ENCODE measurements around the gene SATB1.
"Not testable (repeated sequence)": the region's sequence is repeated elsewhere in the genome, so short reads cannot be mapped to it uniquely, and the experiment has no call there.

The SATB1 gene

DNA sequence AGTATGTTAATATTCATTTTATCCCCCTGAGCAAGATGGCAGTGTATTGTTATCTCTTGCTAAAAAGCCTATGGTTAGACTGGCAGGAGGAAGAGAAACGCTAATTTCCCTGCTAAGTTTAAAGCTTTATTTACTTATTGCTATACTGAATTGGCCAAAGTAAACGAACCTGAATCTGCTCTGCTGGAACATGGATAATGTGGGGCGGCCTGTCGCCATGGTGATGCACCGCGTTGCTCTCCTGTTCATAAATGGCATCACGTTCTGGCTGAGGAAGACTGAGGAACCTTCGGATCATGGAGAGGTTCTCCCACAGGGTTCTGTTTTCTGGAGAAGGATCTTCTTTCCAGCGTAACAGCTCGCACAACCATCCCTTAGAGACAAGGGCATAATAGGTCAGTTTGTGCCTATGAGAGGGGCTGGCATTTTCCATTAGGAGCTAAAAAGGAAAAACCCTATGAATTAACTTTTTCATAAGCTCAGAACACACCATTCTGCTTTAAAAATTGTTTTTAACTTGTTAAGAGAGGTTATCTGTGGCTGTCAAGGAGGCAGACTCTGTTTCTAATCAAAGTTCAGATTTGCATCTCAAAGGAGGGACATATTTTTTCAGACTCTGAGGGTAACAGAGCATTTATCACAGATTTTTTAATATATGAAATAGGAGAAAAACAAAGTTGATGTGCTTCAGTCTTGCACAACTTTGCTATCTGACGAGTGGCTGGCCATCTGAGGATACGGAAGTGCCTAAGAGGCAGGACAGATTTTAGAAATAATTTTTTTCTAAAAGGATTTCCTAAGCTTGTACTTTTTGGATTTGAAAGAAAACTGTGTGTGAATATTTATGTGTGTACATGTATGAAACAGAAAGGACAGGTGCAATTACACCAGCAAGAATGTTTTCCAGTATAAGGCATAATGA lies 73.1 kb downstream of the SATB1 start:
- DNase-seq (ENCODE audit: low spot score), result no peak

DNA sequence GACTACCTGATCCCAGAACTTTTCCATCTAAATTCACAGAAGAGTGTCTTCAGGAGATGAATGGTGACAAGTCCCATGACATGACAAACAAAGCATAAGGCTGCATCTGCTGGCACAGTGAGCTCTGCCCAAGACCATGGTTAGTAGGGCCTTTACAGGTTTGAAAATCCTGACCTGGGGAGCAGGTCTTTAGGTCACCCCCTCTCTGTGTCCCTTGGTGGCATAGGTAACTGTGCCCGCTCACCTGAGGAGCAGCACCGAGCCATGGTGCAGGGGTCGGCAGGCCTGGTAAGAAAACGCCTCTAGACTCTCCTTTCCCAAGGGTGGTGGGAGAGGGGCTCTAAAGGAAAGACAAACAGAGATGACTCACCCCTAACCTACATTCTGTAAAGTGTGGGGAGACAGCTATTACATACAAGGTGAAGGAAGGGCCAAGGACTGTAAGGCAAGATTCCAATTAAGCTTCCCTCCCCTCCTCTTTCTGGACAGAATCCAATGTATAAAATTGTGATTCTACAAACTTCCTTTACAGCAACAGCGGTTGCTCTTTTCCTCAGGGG lies 74.0 kb downstream of the SATB1 start:
- no peak for DNase-seq (ENCODE audit: low spot score)

DNA sequence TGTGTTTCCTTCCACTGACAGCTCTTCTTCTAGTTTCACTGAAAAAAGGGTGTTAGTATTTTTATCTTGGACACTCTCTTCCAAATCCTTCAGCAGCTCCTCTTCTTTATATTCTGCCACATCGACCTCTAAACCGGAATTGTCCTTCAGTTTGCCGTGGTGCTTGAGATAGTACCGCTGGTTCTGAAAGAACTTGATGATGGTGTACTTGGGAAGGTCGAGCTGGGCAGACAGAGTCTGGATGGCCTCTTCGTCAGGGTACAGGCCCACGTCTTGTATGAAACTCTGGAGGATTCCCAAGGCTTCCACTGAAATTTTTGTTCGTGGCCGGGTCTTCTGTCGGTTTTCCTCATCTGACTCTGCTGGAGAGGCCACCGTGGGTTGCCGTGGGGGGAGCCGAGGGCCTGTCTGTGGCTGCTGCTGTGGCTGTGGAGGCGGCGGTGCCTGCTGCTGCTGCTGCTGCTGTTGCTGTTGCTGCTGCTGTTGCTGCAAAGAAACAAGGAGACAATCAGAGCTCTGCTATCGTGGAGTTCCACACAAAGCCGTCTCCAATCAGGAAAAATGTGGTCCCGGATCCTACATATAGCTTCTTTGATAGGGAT lies 75.8 kb downstream of the SATB1 start:
- DNase-seq (ENCODE audit: low spot score), result no peak

DNA sequence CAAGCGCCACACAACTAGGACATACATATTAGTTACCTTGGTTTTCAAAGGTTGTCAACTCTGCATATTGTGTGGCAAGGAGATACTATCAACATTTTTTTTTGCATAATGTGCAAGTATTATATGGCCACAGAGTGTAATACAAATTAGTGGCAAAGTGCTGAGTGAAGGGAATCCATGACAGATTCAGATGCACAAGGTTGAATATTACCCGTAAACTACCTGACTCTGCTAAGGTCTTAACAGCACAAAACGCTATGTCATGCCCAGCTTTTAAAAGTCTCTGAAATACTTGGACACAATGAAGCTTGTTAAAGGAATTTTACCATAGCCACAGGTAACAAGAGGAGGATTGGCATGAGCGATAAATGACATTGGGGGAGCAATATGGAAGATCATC lies 79.0 kb downstream of the SATB1 start:
- DNase-seq (ENCODE audit: low spot score), result no peak

DNA sequence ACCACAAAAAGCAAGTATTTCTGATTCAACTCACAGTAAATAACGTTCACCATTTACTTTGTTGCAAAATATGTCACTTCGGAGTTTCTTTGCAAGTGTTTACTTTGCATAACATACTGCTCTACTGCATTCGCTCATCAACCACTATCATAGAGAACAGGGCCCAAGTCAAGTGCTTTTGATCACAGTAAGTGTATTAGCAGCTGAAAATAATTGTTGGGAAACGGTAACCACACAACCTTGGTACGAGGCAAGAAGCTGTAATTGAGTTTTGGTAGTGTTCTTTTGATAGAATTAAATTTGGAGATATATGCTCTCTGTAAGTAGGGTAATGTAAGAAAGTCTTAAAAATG lies 80.1 kb downstream of the SATB1 start:
- no peak for DNase-seq (ENCODE audit: low spot score)

DNA sequence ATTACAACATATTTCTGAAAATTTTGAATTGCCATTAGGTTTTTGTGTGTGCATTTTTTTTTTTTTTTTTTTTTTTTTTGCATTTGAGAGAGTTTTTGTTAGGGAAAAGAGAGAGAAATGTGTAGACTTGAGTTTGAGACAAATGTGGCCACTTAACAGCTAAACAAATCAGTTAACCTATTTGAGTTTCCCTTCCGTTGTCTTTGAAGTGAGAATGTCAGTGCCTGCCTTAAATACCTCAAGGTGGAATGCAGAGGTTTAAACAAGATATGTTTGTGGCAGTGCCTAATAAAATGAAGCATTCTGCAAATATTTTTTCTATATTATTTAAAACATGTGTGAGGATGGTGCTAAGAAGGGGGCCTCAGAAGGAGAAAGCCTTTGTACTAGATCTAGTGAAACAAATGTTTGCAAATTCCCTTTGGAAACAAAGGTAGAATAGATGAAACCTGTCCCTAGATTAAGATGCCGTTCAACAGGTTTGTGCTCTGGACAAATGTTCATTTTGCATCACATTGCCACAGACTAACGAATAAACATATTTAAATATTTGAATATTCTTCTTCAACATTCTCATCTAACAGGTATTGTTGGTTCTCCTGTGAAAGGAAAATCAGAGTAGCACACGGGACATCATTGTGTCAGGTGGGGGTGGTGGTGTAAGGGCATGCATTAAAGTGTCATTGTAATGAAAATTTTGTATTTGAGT lies 80.7 kb downstream of the SATB1 start:
- DNase-seq (ENCODE audit: low spot score), result no peak

DNA sequence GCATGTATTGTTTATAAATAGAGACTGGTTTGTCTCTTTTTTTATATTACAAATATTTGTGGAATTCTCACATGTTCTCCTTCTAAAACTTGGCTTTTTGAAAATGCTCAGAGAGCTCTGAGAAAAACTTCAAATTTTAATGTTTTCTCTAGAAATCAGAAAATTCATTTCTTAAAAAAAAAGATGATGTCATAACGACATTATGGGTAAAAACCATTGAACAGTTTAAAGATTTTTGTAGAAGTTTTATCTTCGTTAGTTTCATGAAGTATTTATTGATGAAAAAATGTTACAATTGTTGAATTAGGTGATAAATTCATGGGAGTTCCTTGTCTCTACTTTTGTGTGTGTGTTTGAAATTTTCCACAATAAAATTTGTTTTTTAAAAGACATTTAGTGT lies 81.3 kb downstream of the SATB1 start:
- DNase-seq (ENCODE audit: low spot score), result no peak

DNA sequence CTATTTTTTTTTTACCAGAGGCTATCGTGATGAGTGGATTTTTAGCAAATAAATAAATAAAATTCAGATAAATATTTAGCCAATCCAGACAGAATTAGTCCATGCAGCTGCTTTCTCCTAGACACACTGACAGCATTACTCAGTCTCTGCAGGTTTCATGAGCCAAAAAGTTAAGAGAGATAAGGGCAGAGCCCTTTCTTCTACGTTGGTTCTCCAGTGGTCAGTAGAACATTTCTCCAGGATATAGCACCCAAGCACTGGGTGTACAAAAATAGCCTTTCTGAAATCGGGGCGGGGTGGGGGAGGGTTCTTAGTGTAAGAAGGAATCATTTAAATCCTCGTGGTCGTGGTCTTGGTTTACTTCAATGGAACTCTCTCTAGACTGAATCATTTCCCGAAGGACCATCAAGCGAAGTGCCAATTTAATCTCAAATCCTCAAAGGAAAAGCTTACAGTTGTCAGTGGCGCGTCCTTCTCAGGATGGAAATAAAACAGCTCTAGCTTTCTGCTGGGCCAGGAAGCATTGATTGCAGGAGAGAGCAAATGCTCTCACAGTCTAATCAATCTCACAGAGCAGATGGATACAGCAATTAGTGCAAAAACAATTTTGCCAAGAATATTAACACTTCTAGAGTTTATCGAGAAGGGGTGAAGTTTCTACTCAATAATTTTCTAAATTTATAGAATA lies 86.2 kb downstream of the SATB1 start:
- no peak for DNase-seq (ENCODE audit: low spot score)

DNA sequence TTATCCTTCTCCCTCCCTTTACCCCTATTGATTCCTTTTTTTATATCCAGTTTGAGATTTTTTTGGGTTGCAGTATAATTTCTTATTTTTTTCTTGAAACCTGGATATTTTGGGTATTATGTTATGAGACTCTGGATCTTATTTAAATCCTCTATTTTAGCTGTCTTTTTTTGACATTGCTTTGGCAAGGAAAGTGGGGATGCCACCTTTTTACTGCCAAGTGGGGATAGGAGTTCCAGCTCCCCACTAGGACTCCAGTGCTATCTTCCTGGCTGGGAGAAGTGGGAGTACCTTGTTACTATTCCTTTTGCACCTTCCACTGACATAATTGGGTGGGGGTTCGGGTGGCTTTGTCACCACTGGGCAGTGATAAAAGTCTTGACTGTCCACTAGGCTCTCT lies 87.9 kb downstream of the SATB1 start:
- DNase-seq (ENCODE audit: low spot score), result no peak

DNA sequence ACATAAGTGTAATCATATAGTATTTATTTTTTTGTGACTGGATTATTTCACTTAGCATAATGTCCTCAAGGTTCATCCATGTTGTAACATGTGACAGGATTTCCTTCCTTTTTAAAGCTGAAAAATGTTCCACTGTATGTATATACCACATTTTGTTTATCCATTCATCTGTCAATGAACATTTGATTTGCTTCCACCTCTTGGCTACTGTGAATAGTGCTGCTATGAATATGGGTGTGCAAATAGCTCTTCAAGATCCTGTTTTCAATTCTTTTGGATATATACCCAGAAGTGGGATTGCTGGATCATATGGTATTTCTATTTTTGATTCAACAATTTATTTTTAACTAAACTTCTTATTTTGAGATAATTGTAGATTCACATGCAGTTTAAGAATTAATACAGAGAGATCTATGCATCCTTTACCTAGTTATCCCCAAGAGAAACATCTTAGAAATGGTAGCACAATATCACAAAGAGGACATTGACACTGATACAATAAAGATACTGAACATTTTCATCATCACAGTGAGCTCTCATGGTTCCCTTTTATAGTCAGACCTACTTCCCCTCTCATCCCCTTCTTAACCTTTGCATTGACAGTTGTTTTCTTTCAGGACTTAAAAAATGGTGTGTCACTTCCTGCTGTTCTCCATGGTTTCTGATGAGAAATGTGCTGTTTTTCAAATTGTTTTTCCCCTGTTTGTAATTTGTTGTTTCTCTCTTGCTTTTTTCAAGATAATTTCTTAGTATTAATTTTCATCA lies 90.1 kb downstream of the SATB1 start:
- no peak for DNase-seq (ENCODE audit: low spot score)

DNA sequence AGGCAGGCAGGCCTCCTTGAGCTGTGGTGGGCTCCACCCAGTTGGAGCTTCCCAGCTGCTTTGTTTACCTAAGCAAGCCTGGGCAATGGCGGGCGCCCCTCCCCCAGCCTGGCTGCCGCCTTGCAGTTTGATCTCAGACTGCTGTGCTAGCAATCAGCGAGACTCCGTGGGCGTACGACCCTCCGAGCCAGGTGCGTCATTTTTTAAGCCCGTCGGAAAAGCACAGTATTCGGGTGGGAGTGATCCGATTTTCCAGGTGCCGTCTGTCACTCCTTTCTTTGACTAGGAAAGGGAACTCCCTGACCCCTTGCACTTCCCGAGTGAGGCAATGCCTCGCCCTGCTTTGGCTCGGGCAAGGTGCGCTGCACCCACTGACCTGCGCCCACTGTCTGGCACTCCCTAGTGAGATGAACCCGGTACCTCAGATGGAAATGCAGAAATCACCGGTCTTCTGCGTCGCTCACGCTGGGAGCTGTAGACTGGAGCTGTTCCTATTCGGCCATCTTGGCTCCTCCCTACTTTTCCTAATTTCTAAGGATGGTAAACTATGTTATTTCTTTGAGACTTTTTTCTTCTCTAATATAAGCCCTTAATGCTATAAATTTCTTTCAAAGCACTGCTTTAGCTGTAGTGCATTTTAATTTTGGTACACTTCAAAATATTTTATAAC lies 94.2 kb downstream of the SATB1 start:
- not testable (repeated sequence) for DNase-seq (ENCODE audit: low spot score)

DNA sequence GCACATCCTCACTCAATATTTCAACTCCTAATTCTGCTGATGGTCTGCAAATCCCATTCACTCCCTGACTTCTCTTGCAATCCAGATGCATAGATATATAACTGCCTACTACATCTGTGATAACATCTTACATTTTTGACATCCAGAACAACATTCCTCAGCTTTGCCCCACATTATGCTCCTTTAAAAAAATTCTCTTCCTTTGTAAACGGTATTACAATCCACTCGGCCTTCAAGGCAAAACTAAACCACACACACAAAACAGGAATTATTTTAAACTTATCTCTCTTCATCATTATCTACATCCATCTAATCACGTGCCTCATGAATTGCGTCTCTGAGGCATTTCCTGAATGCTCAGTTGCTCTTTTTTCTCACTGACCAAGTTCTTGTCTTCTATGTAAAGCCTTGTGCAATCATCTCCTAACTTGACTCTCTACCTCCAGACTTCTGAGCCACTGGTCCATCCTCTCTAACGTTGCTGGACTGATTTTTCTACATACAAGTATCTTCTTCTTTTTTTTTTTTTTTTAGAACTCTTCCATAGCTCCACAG lies 117.0 kb downstream of the SATB1 start:
- DNase-seq (ENCODE audit: low spot score), result no peak

DNA sequence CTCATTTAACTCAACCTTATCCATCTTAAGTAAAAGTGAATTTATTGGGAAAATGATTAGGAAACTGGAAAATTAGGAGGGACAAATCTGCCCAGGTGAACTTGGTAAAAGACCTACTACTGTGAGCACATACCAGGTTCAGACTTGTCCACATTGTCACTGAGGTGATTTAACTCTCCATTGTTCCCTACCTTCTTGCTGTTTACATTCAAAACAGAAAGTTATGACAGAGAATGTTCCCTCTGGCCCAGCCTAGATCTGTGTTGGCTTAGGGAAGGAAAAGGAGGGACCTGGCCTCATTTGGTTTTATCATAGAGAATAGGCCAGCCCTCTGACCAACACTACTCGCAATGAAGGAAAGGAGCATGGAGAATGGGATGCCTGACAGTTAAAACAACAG lies 117.6 kb downstream of the SATB1 start:
- DNase-seq (ENCODE audit: low spot score), result no peak

DNA sequence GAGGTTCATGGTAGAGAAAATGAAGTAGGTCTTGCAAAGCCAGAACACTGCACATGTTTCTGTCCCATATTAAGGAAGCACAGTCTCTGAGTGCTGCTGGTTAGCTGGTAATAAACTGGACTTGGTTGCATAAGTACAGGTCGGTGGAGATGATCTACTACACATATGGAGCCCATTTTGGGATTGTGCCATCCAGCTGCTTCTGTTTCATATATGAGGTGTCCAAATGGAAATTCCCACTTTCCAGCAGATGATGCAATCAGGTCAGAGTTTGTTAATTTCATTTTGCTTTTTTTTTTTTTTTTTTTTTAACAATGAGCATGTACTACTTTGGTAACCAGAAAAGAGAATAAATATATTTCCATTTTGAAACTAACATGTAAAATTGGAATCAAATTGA lies 122.6 kb downstream of the SATB1 start:
- no peak for DNase-seq (ENCODE audit: low spot score)

DNA sequence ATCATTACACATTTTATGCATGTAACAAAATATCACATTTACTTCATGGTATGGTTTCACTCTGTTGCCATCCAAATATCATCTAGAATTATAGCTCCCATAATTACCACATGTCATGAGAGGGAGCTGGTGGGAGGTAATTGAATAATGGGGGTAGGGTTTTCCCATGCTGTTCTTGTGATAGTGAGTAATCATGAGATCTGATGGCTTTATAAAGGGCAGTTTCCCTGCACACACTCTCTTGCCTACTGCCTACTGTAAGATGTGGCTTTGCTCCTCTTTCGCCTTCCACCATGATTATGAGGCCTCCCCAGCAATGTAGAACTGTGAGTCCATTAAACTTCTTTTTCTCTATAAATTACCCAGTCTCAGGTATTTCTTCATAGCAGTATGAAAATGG lies 123.4 kb downstream of the SATB1 start:
- DNase-seq (ENCODE audit: low spot score), result no peak

DNA sequence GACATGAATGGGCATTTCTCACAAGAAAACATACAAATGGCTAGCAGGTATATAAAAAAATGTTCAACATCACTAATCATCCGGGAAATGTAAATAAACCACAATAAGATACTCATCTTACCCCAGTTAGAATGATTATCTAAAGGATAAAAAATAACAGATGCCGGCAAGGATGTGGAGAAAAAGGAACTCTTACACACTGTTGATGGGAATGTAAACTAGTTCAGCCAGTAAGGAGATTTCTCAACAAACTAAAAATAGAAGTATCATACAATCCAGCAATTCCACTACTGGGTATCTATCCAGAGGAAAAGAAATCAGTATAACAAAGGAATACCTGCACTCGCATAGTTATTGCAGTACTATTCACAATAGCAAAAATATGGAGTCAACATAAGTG lies 124.2 kb downstream of the SATB1 start:
- no peak for DNase-seq (ENCODE audit: low spot score)

DNA sequence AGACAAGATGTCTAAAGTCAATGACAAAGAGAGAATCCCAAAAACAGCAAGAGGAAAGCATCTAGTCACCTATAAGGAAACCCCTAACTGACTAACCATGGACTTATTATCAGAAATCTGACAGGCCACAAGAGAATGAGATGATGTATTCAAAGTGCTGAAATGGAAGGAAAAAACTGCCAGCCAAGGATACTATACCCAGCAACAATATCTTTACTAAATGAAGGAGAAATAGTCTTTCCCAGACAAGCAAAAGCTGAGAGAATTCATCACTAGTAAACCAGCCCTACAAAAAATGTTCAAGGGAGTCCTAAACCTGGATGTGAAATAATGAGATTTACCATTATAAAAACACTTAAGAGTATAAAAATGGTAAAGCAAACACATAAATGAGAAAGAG lies 128.0 kb downstream of the SATB1 start:
- DNase-seq (ENCODE audit: low spot score), result no peak
